ENCODE results near the gene LYSMD2.

DNA sequence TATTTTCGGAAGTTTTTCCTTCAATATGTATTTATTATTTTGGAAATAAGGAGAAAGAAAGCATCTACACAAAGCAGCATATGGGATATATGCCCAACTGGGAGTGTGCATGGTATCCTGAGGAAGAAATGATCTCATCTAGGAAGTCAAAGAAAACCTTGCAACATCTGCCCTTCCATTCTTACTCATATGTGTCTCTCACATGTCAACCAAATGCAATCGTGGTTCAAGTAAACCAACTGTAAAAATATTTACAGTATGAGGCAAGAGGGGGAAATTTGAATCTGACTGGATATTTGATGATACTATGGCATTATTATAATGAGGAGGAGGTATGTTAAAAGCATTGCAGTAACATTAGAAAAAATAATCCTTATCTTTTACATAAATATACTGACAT, 59.4 kb downstream of the LYSMD2 start:
- TF ChIP-seq, protein P1, sequence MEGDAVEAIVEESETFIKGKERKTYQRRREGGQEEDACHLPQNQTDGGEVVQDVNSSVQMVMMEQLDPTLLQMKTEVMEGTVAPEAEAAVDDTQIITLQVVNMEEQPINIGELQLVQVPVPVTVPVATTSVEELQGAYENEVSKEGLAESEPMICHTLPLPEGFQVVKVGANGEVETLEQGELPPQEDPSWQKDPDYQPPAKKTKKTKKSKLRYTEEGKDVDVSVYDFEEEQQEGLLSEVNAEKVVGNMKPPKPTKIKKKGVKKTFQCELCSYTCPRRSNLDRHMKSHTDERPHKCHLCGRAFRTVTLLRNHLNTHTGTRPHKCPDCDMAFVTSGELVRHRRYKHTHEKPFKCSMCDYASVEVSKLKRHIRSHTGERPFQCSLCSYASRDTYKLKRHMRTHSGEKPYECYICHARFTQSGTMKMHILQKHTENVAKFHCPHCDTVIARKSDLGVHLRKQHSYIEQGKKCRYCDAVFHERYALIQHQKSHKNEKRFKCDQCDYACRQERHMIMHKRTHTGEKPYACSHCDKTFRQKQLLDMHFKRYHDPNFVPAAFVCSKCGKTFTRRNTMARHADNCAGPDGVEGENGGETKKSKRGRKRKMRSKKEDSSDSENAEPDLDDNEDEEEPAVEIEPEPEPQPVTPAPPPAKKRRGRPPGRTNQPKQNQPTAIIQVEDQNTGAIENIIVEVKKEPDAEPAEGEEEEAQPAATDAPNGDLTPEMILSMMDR (IDR thresholded peaks at IDR 0.05), result no peak
- TF ChIP-seq EP300 (IDR thresholded peaks at IDR 0.05), result no peak
- no peak for TF ChIP-seq POLR2A (IDR thresholded peaks at IDR 0.05)
